Stimulated activated CD8-positive, alpha-beta memory T cell treated with anti-CD3 and anti-CD28 coated beads, Interleukin-7, amount 100 ng/mL, for 24 hours (primary cell): ENCODE measurements around the gene CREB3L2.
"Not testable (repeated sequence)": the region's sequence is repeated elsewhere in the genome, so short reads cannot be mapped to it uniquely, and the experiment has no call there.

ENCODE experiments used
- DNase-seq: peaks from one replicate; pipeline ENCODE4 v3.0.0-alpha.2; 2020; ENCODE audit warnings: low read depth

CREB3L2 gene

GRCh38 chr7:137987563-137987962 lies 14.3 kb downstream of the CREB3L2 start:
- no peak for DNase-seq

- DNase-seq, result no peak
These were observed 14.9 kb downstream of the CREB3L2 start for GRCh38 chr7:137987018-137987349.

GRCh38 chr7:137986252-137987017 lies 15.5 kb downstream of the CREB3L2 start:
- no peak for DNase-seq

- DNase-seq, result no peak
These were observed 16.0 kb downstream of the CREB3L2 start for GRCh38 chr7:137985897-137986251.

- DNase-seq, result no peak
These were observed 16.5 kb downstream of the CREB3L2 start for GRCh38 chr7:137985253-137985896.

- DNase-seq, result no peak
These were observed 17.5 kb downstream of the CREB3L2 start for GRCh38 chr7:137984181-137985041.

- DNase-seq, result no peak
These were observed 18.4 kb downstream of the CREB3L2 start for GRCh38 chr7:137983323-137984008.

GRCh38 chr7:137982394-137982793 lies 19.5 kb downstream of the CREB3L2 start:
- DNase-seq, result not testable (repeated sequence)

GRCh38 chr7:137981668-137982067 lies 20.2 kb downstream of the CREB3L2 start:
- no peak for DNase-seq

GRCh38 chr7:137981175-137981574 lies 20.7 kb downstream of the CREB3L2 start:
- DNase-seq, result no peak

- DNase-seq, result no peak
These were observed 21.6 kb downstream of the CREB3L2 start for GRCh38 chr7:137980308-137980707.

GRCh38 chr7:137978464-137979237 lies 23.2 kb downstream of the CREB3L2 start:
- DNase-seq, result no peak

- no peak for DNase-seq
These were observed 24.7 kb downstream of the CREB3L2 start for GRCh38 chr7:137977173-137977572.

- no peak for DNase-seq
These were observed 25.2 kb downstream of the CREB3L2 start for GRCh38 chr7:137976696-137977095.

GRCh38 chr7:137976232-137976631 lies 25.7 kb downstream of the CREB3L2 start:
- no peak for DNase-seq

GRCh38 chr7:137975768-137976167 lies 26.1 kb downstream of the CREB3L2 start:
- no peak for DNase-seq

GRCh38 chr7:137975221-137975620 lies 26.7 kb downstream of the CREB3L2 start:
- DNase-seq, result no peak

- DNase-seq, result no peak
These were observed 27.1 kb downstream of the CREB3L2 start for GRCh38 chr7:137974766-137975165.

- DNase-seq, result no peak
These were observed 31.5 kb downstream of the CREB3L2 start for GRCh38 chr7:137970253-137970975.

GRCh38 chr7:137969828-137970227 lies 32.1 kb downstream of the CREB3L2 start:
- DNase-seq, result no peak

- DNase-seq, result no peak
These were observed 33.0 kb downstream of the CREB3L2 start for GRCh38 chr7:137968890-137969289.
